DMS 273 treated with DMSO at 0.1 percent for 48 hours (cell line): ENCODE measurements around the gene TTBK2.

Experiments used
- DNase-seq: peaks from one replicate; lab custom pipeline; 2025; lab: John Stamatoyannopoulos, UW

Gene TTBK2

GRCh38 chr15:42726114-42726513, 194.5 kb downstream of the TTBK2 start:
- DNase-seq, result no peak

- DNase-seq, result no peak
These were observed 195.2 kb downstream of the TTBK2 start for GRCh38 chr15:42725331-42725903.

DNA sequence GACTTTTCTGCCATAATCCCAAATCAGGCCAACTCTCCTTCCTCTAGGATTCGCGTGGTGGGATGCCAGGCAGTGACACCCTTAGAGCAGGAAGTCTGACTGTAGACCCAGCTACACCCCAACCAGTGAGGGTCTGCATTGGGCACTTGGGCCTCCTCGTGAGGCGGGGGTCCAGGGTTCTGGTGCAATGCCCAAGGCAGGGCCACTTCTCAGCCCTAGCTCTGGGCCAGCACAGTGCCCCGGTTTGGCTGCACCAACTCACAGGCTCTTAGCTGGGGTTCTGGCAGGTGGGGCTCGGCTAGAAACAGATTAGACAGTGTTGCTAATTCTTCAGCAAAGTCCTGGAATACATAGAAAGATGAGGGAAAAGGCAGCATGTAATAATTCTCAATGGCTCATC, 196.3 kb downstream of the TTBK2 start:
- no peak for DNase-seq

- DNase-seq, result no peak
These were observed 197.5 kb downstream of the TTBK2 start for GRCh38 chr15:42723068-42723467.

DNA sequence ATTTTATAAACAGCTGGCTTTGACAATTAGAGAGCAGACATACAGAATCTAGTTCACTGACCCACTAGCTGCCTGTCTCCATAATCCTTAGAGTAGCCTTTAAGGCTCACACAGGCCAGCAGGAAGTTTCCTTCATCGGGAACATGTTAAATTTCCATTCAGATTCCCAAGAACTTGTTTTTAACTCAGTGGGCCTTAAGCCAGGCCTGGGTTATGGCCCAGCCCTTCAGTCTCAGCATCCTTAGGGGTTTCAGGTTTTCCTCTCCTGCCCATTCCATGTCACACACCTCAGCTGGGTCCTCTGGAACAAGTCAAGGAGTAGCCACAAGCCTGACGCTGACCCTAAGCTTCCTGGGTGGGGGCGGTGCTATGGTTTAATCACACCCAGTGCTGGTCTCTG, 198.7 kb downstream of the TTBK2 start:
- DNase-seq, result no peak

- no peak for DNase-seq
These were observed 199.6 kb downstream of the TTBK2 start for GRCh38 chr15:42721016-42721415.

- DNase-seq, result no peak
These were observed 200.5 kb downstream of the TTBK2 start for GRCh38 chr15:42720071-42720470.

DNA sequence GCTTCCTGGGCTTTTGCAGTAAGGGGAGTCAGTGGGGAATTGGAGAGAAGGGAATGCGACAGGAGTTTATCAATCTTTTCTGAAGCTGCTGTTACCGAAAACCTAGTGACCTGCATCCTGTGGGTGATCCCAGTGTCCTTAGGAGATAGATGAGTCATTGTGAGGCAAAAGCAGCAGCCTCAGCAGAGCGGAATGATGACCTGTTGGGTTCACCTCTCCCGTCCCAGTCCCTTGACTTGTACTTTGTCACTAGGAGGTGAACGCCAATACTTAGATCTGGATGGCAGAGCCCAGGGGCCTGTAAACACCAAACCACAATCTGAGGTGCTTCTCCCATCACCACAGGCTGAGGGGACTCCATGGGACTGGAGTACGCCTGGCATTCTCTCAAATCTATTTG, 201.5 kb downstream of the TTBK2 start:
- no peak for DNase-seq

DNA sequence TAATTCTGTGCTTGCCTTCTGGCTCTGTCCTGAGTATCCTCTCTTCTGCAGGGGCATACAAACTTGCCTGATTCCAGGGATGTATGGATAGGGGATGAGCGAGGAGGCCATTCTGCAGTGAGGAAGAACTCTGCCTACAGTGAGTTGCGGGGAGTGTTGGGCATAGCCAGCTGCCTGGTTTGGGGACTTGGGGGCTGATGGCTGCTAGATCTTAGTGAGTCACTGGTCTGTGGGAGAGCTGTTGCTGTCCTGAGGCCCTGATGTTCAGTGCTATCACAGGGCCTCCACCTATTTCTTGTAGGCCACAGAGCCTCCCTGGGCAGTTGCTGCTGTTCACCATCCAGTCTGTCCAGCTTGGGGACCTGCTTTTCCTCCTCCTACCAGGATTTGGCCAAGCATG, 204.0 kb downstream of the TTBK2 start:
- no peak for DNase-seq

DNA sequence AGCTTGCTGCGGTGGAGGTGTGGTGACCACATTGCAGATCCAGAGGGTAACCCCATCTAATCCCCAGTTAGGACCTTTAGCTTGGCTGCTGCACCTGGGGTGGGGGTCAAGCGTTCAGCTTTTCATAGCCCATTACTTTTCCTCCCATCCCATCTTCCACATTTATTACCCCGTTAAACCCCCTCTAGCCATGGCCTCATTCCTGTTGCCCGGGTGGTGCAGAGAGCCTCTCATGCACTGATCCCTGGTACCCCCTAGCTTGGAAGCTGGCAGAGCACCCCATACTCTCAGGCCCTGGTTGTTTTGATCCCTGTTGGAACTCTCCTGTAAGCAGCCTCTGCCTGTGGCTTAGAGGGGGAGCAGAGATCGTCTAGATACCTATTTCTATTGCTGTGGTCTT, 204.5 kb downstream of the TTBK2 start:
- DNase-seq, result no peak

GRCh38 chr15:42712584-42712983, 208.0 kb downstream of the TTBK2 start:
- no peak for DNase-seq

GRCh38 chr15:42711746-42712145, 208.8 kb downstream of the TTBK2 start:
- no peak for DNase-seq

GRCh38 chr15:42710662-42711061, 209.9 kb downstream of the TTBK2 start:
- DNase-seq, result no peak

DNA sequence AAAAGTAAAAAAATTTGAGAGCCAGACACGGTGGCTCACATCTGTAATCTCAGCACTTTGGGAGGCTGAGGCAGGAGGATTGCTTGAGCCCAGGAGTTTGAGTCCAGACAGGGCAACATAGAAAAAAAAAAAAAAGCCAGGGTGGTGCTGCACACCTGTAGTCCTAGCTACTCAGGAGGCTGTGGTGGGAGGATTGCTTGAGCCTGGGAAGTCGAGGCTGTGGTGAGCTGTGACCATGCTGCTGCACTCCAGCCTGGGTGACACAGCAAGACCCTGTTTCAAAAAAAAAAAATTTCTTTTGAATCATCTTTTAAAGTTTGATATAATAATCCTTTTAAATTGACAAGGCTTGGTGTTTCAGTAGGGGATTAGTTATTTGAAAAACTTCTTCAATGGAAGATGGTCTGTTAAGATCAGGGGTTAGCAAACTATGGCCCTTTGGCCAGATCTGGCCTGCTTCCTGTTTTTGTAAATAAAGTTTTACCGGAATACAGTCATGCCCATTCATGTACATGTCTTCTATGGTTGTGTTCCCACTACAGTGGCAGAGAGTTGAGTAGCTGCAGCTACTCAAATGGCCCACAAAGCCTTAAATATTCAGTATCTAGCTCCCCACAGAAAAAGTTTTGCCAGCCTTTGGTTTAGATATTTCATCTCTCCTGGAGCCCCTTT, 212.6 kb downstream of the TTBK2 start:
- no peak for DNase-seq

GRCh38 chr15:42707068-42707467, 213.5 kb downstream of the TTBK2 start:
- no peak for DNase-seq

- DNase-seq, result no peak
These were observed 215.2 kb downstream of the TTBK2 start for GRCh38 chr15:42705336-42705735.

GRCh38 chr15:42704492-42704926, 216.1 kb downstream of the TTBK2 start:
- DNase-seq, result no peak

DNA sequence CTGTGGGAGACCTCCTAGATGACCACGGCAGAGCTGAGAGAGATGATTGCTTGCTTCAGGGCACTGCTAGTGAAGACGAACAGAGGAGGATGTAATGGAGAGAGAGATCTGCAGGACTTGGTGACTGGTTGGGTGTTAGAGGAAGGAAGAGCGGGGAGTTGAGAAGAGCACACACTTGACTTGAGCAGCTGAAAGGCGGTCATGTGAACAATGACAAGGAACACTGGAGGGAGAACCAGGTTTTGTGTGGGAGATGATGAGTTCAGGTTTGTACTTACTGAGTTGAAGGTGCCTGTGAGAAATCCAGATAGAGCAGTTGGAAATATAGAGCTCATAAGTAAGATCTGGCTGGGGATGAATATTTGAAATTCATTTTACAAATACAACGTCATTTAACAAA, 224.0 kb downstream of the TTBK2 start:
- DNase-seq, result no peak

DNA sequence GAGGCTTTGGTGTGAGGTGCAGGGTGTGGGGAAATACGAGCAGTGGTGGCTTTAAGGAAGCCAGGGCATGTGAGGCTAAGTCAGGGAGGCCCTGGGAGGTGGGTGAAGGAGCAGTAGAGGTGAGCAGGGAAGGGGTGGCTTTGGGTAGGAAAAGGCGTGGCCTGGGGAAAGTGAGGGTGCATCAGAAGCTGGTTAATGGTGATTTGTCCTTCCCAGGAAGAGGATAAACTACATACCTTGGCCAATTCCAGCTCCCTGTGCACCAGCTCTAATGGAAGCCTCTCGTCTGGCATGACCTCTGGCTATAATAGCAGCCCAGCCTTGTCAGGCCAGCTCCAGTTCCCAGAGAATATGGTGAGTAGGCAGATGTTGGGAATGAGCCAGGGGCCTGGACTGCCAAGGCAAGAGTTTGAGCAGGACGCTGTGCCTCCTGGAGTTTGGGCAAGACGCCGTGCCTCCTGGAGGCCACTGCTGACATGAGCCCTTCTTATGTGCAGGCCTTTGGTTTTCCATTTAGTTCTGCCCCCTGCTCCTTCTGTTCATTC, 225.0 kb downstream of the TTBK2 start:
- no peak for DNase-seq

DNA sequence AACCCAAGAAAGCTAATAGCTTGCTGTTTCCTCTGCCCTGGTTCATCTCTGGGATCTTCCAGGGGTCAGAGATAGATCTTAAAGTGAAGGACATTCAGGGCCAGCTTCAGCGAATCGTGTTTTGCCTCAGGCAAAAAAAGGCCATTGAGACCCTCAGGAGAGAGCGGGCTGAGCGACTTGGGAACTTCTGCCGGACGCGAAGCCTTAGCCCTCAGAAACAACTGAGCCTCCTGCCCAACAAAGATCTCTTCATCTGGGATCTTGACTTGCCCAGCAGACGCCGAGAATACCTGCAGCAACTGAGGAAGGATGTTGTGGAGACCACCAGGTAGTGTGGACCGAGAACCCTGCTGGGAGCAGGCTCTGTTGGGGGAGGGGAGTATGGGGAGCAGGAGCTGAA, 226.2 kb downstream of the TTBK2 start:
- no peak for DNase-seq

DNA sequence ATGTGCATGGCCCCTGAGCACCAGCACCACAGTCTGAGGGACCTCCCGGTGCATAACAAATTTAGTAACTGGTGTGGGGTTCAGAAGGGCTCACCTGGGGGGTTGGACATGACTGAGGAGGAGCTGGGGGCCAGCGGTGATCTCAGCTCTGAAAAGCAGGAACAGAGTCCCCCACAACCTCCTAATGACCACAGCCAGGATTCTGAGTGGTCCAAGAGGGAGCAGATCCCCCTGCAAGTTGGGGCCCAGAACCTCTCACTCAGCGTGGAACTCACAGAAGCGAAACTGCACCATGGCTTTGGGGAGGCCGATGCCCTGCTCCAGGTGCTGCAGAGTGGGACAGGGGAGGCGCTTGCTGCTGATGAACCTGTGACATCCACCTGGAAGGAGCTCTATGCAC, 226.6 kb downstream of the TTBK2 start:
- no peak for DNase-seq

DNA sequence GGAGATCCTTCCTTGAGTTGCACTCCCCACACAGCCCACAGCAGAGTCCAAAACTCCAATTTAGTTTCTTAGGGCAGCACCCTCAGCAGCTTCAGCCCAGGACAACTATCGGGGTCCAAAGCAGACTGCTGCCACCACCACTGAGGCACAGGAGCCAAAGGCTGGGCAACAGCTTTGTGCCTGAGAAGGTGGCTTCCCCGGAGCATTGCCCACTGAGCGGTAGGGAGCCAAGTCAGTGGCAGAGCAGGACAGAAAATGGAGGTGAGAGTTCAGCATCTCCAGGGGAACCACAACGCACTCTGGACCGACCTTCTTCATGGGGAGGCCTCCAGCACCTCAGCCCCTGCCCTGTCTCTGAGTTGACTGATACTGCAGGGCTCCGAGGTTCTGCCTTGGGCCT, 227.1 kb downstream of the TTBK2 start:
- DNase-seq, result no peak

DNA sequence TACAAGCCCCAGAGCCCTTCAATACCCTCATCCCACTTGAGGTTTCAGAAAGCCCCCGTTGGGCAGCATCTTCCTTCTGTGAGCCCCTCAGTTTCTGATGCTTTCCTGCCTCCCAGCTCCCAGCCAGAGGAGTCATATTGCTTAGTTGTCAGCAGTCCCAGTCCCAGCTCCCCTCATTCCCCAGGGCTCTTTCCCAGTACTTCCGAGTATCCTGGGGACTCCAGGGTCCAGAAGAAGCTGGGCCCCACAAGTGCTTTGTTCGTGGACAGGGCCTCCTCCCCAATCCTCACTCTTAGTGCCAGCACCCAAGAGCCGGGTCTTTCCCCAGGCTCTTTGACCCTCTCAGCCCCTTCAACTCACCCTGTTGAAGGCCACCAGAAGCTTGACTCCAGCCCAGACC, 227.6 kb downstream of the TTBK2 start:
- DNase-seq, result no peak

- DNase-seq, result no peak
These were observed 228.0 kb downstream of the TTBK2 start for GRCh38 chr15:42692536-42692935.
